Prostate gland (tissue), 2 donors: ENCODE data around the gene PLCH1.
"Not testable (repeated sequence)": the region's sequence is repeated elsewhere in the genome, so short reads cannot be mapped to it uniquely, and the experiment has no call there.

Experiments used
- CTCF ChIP-seq, 4 experiments: fragments of 200-600 bp in 2 of 4; fragments of 450-650 bp in 2 of 4; sonication (generic) in 2 of 4; IDR thresholded peaks; 1 replicate in 3 of 4; 2 replicates in 1 of 4; pipeline ENCODE4 v1.5.1; 2016 to 2019; ENCODE audit warnings: antibody characterized with exemption in 4 of 4, mild to moderate bottlenecking in 2 of 4, moderate library complexity in 2 of 4
- POLR2AphosphoS5 ChIP-seq: sonication (generic); formaldehyde crosslinking; IDR thresholded peaks from one replicate; pipeline ENCODE4 v1.6.1; 2017; ENCODE audit warnings: antibody characterized with exemption

- TF ChIP-seq POLR2AphosphoS5; CTCF (IDR thresholded peaks at IDR 0.05): not testable (repeated sequence)
Measured at GRCh38 chr3:155638461-155638860, 106.4 kb downstream of the PLCH1 start.
